Naive thymus-derived CD8-positive, alpha-beta T cell (primary cell): ENCODE data around the gene CCDC169. TPM values are rescaled to one million over a fixed set of nuclear protein-coding genes. Genes with fewer than 3 reads are reported as not detected.
"Not testable (repeated sequence)": the region's sequence is repeated elsewhere in the genome, so short reads cannot be mapped to it uniquely, and the experiment has no call there.

Source experiments
- ATAC-seq, 2 donors: fragments of 150-1000 bp; cut with Tn5 transposase in 1 of 2; sonication (Bioruptor Pico), chemical (Tn5 transposase) in 1 of 2; 1 replicate in 1 of 2; 2 replicates in 1 of 2; pipeline ENCODE4 v1.10.0; 2021; ENCODE audit warnings: mild to moderate bottlenecking in 2 of 2, moderate library complexity in 2 of 2
- POLR2A ChIA-PET: fragments of 350-600 bp; sonication (Branson Sonifier 250); formaldehyde crosslinking; loops from one replicate; lab custom pipeline; 2021; ENCODE audit warnings: antibody characterized with exemption; lab: Charles Lee
- DNase-seq, 10 donors: peaks; one replicate each; pipeline versions ENCODE4 v3.0.0 to v3.0.0-alpha.2; 2020 to 2022
- H3K27ac Mint-ChIP-seq, 10 donors: one replicate each; pipeline ENCODE4 v1.8.0; 2020 to 2022; ENCODE audit warnings: mild to moderate bottlenecking in 10 of 10, mixed read lengths in 10 of 10, moderate library complexity in 4 of 10, inconsistent platforms in 1 of 10
- H3K27me3 Mint-ChIP-seq, 5 donors: one replicate each; pipeline ENCODE4 v1.8.0; 2021 to 2022; ENCODE audit warnings: mixed read lengths in 5 of 5
- H3K36me3 Mint-ChIP-seq, 3 donors: one replicate each; pipeline ENCODE4 v1.8.0; 2020 to 2022; ENCODE audit warnings: mixed read lengths in 3 of 3, mild to moderate bottlenecking in 2 of 3, inconsistent platforms in 1 of 3
- H3K4me1 Mint-ChIP-seq, 4 donors: one replicate each; pipeline ENCODE4 v1.8.0; 2021 to 2022; ENCODE audit warnings: mixed read lengths in 4 of 4
- H3K4me3 Mint-ChIP-seq, 10 donors: one replicate each; pipeline ENCODE4 v1.8.0; 2020 to 2022; ENCODE audit warnings: mild to moderate bottlenecking in 10 of 10, mixed read lengths in 10 of 10, moderate library complexity in 6 of 10, inconsistent platforms in 1 of 10
- H3K9me3 Mint-ChIP-seq, 9 donors: one replicate each; pipeline ENCODE4 v1.8.0; 2020 to 2022; ENCODE audit warnings: mixed read lengths in 9 of 9, mild to moderate bottlenecking in 3 of 9, inconsistent platforms in 1 of 9, moderate library complexity in 1 of 9
- polyA plus RNA-seq, 3 donors: library from polyadenylated mRNA; unstranded; fragments of 300-500 nt; fragmentation: Illumina TruSeq; gene quantifications; one replicate each; pipeline ENCODE4 v1.2.3, GENCODE V29; 2021
- total RNA-seq, 8 experiments: library from RNA in 2 of 8; stranded (reverse) in 2 of 8; gene quantifications; one replicate each; pipeline ENCODE4 v1.2.3 and lab custom pipeline; 2021 to 2026

The CCDC169 gene
- total and polyA plus RNA-seq, 5 experiments from 2014 or later: 0.12 TPM; not detected in 4

- Mint-ChIP-seq H3K9me3 (peaks cover 0 to 2% (median 0%) of the 10 kb centered on the region in 9 donors), H3K4me3 (no peak overlapping the region), H3K27ac (no peak overlapping the region), H3K4me1 (peaks cover 6 to 13% (median 10%) of the 10 kb centered on the region in 4 donors), H3K27me3 (peaks cover 9 to 14% (median 10%) of the 10 kb centered on the region in 5 donors), H3K36me3 (peaks cover 0 to 23% (median 2%) of the 10 kb centered on the region in 3 donors)
- ATAC-seq: no peak
- POLR2A ChIA-PET: no interaction called here
- no peak for DNase-seq
These were observed 4.7 kb upstream of the CCDC169 start for GRCh38 chr13:36302289-36302688.

GRCh38 chr13:36299469-36299868 is 1.9 kb upstream of the CCDC169 start:
- peaks cover 14 to 24% (median 23%) of the 10 kb centered on the region in 5 donors for H3K27me3 Mint-ChIP-seq
- H3K9me3 Mint-ChIP-seq, DNase-seq, H3K27ac Mint-ChIP-seq, ATAC-seq, H3K4me3 Mint-ChIP-seq, POLR2A ChIA-PET: not testable (repeated sequence)
- H3K36me3 Mint-ChIP-seq: peaks cover 0 to 15% (median 2%) of the 10 kb centered on the region in 3 donors
- H3K4me1 Mint-ChIP-seq: peaks cover 8 to 22% (median 14%) of the 10 kb centered on the region in 4 donors

GRCh38 chr13:36298535-36299068 is 988 bp upstream of the CCDC169 start:
- H3K36me3 Mint-ChIP-seq: peaks cover 0 to 7% (median 0%) of the 10 kb centered on the region in 3 donors
- peak overlapping the region in 2 of 10 donors; percentile 51 to 56 for H3K27ac Mint-ChIP-seq
- no peak for ATAC-seq
- H3K27me3 Mint-ChIP-seq: peaks cover 14 to 28% (median 26%) of the 10 kb centered on the region in 5 donors
- peak overlapping the region; percentile 81 to 91 (median 88) for H3K4me3 Mint-ChIP-seq
- DNase-seq: no peak
- peaks cover 8 to 22% (median 14%) of the 10 kb centered on the region in 4 donors for H3K4me1 Mint-ChIP-seq
- POLR2A ChIA-PET: no interaction called here
- H3K9me3 Mint-ChIP-seq: peaks cover 0 to 2% (median 0%) of the 10 kb centered on the region in 9 donors

GRCh38 chr13:36294096-36294495 is 3.5 kb downstream of the CCDC169 start:
- ATAC-seq (no peak), DNase-seq (no peak)
- Mint-ChIP-seq H3K4me3 (no peak overlapping the region), H3K27me3 (peaks cover 22 to 47% (median 30%) of the 10 kb centered on the region in 5 donors), H3K27ac (no peak overlapping the region), H3K9me3 (peaks cover 0 to 9% (median 0%) of the 10 kb centered on the region in 9 donors), H3K4me1 (peaks cover 8 to 22% (median 14%) of the 10 kb centered on the region in 4 donors), H3K36me3 (peaks cover 0 to 3% (median 0%) of the 10 kb centered on the region in 3 donors)
- POLR2A ChIA-PET: no interaction called here

- no peak for ATAC-seq
- H3K36me3 Mint-ChIP-seq: peaks cover 0 to 4% (median 0%) of the 10 kb centered on the region in 3 donors
- H3K9me3 Mint-ChIP-seq: peaks cover 0 to 9% (median 0%) of the 10 kb centered on the region in 9 donors
- no peak for DNase-seq
- peaks cover 18 to 44% (median 28%) of the 10 kb centered on the region in 5 donors for H3K27me3 Mint-ChIP-seq
- POLR2A ChIA-PET: no interaction called here
- H3K27ac Mint-ChIP-seq: no peak overlapping the region
- H3K4me1 Mint-ChIP-seq: peaks cover 8 to 20% (median 12%) of the 10 kb centered on the region in 4 donors
- no peak overlapping the region for H3K4me3 Mint-ChIP-seq
These were observed 4.1 kb downstream of the CCDC169 start for GRCh38 chr13:36293497-36293896.

GRCh38 chr13:36288794-36289391 is 8.7 kb downstream of the CCDC169 start:
- H3K36me3 Mint-ChIP-seq: peaks cover 0 to 4% (median 0%) of the 10 kb centered on the region in 3 donors
- peaks cover 6 to 41% (median 15%) of the 10 kb centered on the region in 5 donors for H3K27me3 Mint-ChIP-seq
- POLR2A ChIA-PET: no interaction called here
- H3K27ac Mint-ChIP-seq: no peak overlapping the region
- H3K4me3 Mint-ChIP-seq: no peak overlapping the region
- peaks cover 0 to 9% (median 0%) of the 10 kb centered on the region in 9 donors for H3K9me3 Mint-ChIP-seq
- H3K4me1 Mint-ChIP-seq: no peaks in the 10 kb centered on the region
- DNase-seq (no peak), ATAC-seq (no peak)

GRCh38 chr13:36286006-36286405 is 11.6 kb downstream of the CCDC169 start:
- H3K4me3 Mint-ChIP-seq: no peak overlapping the region
- ATAC-seq: no peak
- H3K4me1 Mint-ChIP-seq: no peaks in the 10 kb centered on the region
- no peak overlapping the region for H3K27ac Mint-ChIP-seq
- H3K36me3 Mint-ChIP-seq: peaks cover 0 to 4% (median 0%) of the 10 kb centered on the region in 3 donors
- POLR2A ChIA-PET: no interaction called here
- no peak for DNase-seq
- peaks cover 0 to 9% (median 0%) of the 10 kb centered on the region in 9 donors for H3K9me3 Mint-ChIP-seq
- peaks cover 3 to 27% (median 14%) of the 10 kb centered on the region in 5 donors for H3K27me3 Mint-ChIP-seq

- DNase-seq: peak in 3 of 10 donors; percentile 8 to 34 (median 22)
These were observed 14.7 kb downstream of the CCDC169 start for GRCh38 chr13:36282821-36283432.

GRCh38 chr13:36275190-36276002 is 22.2 kb downstream of the CCDC169 start:
- H3K4me1 Mint-ChIP-seq: no peaks in the 10 kb centered on the region
- H3K27me3 Mint-ChIP-seq: peaks cover 1 to 16% (median 7%) of the 10 kb centered on the region in 5 donors
- peak in 1 of 10 donors; percentile 8 for DNase-seq
- no peaks in the 10 kb centered on the region for H3K9me3 Mint-ChIP-seq
- H3K27ac Mint-ChIP-seq: no peak overlapping the region
- no peaks in the 10 kb centered on the region for H3K36me3 Mint-ChIP-seq
- POLR2A ChIA-PET: no interaction called here
- ATAC-seq: no peak
- no peak overlapping the region for H3K4me3 Mint-ChIP-seq

More at GRCh38 chr13:36282821-36283432, 14.7 kb downstream of the CCDC169 start:
- peak in 1 of 2 donors; percentile 42 for ATAC-seq
- Mint-ChIP-seq H3K36me3 (no peaks in the 10 kb centered on the region), H3K27ac (no peak overlapping the region), H3K27me3 (peaks cover 4 to 29% (median 15%) of the 10 kb centered on the region in 5 donors), H3K4me1 (no peaks in the 10 kb centered on the region), H3K9me3 (peaks cover 0 to under 1% (median 0%) of the 10 kb centered on the region in 9 donors), H3K4me3 (no peak overlapping the region)
- POLR2A ChIA-PET: no interaction called here

GRCh38 chr13:36273431-36273830 is 24.2 kb downstream of the CCDC169 start:
- peaks cover 2 to 19% (median 6%) of the 10 kb centered on the region in 5 donors for H3K27me3 Mint-ChIP-seq
- H3K4me3 Mint-ChIP-seq: no peak overlapping the region
- no peak for DNase-seq
- H3K9me3 Mint-ChIP-seq: no peaks in the 10 kb centered on the region
- ATAC-seq: no peak
- H3K4me1 Mint-ChIP-seq: no peaks in the 10 kb centered on the region
- H3K36me3 Mint-ChIP-seq: no peaks in the 10 kb centered on the region
- no peak overlapping the region for H3K27ac Mint-ChIP-seq
- POLR2A ChIA-PET: no interaction called here

- ATAC-seq (no peak), DNase-seq (no peak)
- POLR2A ChIA-PET: no interaction called here
- Mint-ChIP-seq H3K4me3 (no peak overlapping the region), H3K27me3 (peaks cover under 1 to 8% (median 4%) of the 10 kb centered on the region in 5 donors), H3K4me1 (no peaks in the 10 kb centered on the region), H3K36me3 (no peaks in the 10 kb centered on the region), H3K27ac (no peak overlapping the region), H3K9me3 (peaks cover 0 to 3% (median 0%) of the 10 kb centered on the region in 9 donors)
These were observed 35.6 kb downstream of the CCDC169 start for GRCh38 chr13:36261976-36262375.

GRCh38 chr13:36261011-36261410 is 36.6 kb downstream of the CCDC169 start:
- peaks cover 0 to 3% (median 0%) of the 10 kb centered on the region in 9 donors for H3K9me3 Mint-ChIP-seq
- POLR2A ChIA-PET: no interaction called here

More at GRCh38 chr13:36261011-36261410, 36.6 kb downstream of the CCDC169 start:
- ATAC-seq (no peak), DNase-seq (no peak)
- Mint-ChIP-seq H3K4me3 (no peak overlapping the region), H3K4me1 (no peaks in the 10 kb centered on the region), H3K27me3 (peaks cover 3 to 11% (median 5%) of the 10 kb centered on the region in 5 donors), H3K36me3 (no peaks in the 10 kb centered on the region), H3K27ac (no peak overlapping the region)
